Endothelial cell of umbilical vein (primary cell): Measurements from ENCODE around the gene MUL1. TPM values are rescaled to one million over a fixed set of nuclear protein-coding genes. Genes with fewer than 3 reads are reported as not detected.

Experiments used
- BruUV-seq: library from RNA; stranded (reverse); fragments of 400-500 nt; replicated peaks from 2 replicates; lab custom pipeline; 2021; lab: Mats Ljungman, UMichigan
- CTCF ChIA-PET: fragments of 300-600, 350-600 bp; sonication (Branson Sonifier 250); formaldehyde crosslinking; loops from one replicate; lab custom pipeline; 2021; ENCODE audit warnings: antibody characterized with exemption, inconsistent platforms; lab: Charles Lee
- POLR2A ChIA-PET: fragments of 300-600, 350-600 bp; sonication (Branson Sonifier 250); formaldehyde crosslinking; loops from one replicate; lab custom pipeline; 2021; ENCODE audit warnings: antibody characterized with exemption, inconsistent platforms; lab: Charles Lee
- DNase-seq: peaks from one replicate; pipeline ENCODE4 v3.0.0-alpha.2; 2011; ENCODE audit warnings: low read depth, low spot score
- FAIRE-seq: peaks from 2 replicates; lab custom pipeline; 2011; peaks lifted over from hg19 to GRCh38; lab: Jason Lieb, UNC
- H2AFZ ChIP-seq: 2 replicates; pipeline ENCODE4 v1.6.0; 2012; ENCODE audit warnings: low read depth, low read length, control low read depth, inconsistent platforms
- H3K27ac ChIP-seq: 2 replicates; pipeline ENCODE4 v1.5.1; 2011; ENCODE audit warnings: low read depth, mild to moderate bottlenecking, control low read depth, low read length, moderate library complexity; ENCODE audit not compliant: insufficient read depth
- H3K27me3 ChIP-seq, 2 experiments: 2 replicates each; pipeline versions ENCODE4 v1.6.0 to v1.6.1; 2011; ENCODE audit warnings: low read length in 2 of 2, mixed read lengths in 1 of 2; ENCODE audit not compliant: control insufficient read depth in 2 of 2, insufficient read depth in 2 of 2
- H3K36me3 ChIP-seq, 2 experiments: 2 replicates in 1 of 2; 3 replicates in 1 of 2; pipeline ENCODE4 v1.5.1; 2011; ENCODE audit warnings: low read length in 2 of 2, mild to moderate bottlenecking in 1 of 2, moderate library complexity in 1 of 2; ENCODE audit not compliant: control insufficient read depth in 2 of 2, insufficient read depth in 2 of 2; ENCODE audit errors: extremely low read depth in 1 of 2
- H3K4me1 ChIP-seq: 3 replicates; pipeline ENCODE4 v1.5.1; 2011; ENCODE audit warnings: mild to moderate bottlenecking, low read length; ENCODE audit not compliant: control insufficient read depth, insufficient read depth; ENCODE audit errors: extremely low read depth
- H3K4me2 ChIP-seq: 2 replicates; pipeline ENCODE4 v1.6.1; 2011; ENCODE audit warnings: low read length, control low read depth, mixed read lengths; ENCODE audit not compliant: insufficient read depth
- H3K4me3 ChIP-seq, 3 experiments: fragments of 200-600 bp in 1 of 3; sonication (generic), shearing (Covaris generic) in 1 of 3; replicated peaks in 1 of 3; 2 replicates each; pipeline ENCODE4 v1.5.1; 2011 to 2016; ENCODE audit warnings: control low read depth in 3 of 3, low read length in 3 of 3, mild to moderate bottlenecking in 2 of 3, inconsistent platforms in 1 of 3, low read depth in 1 of 3, moderate library complexity in 1 of 3; ENCODE audit not compliant: insufficient read depth in 1 of 3
- H3K79me2 ChIP-seq: 2 replicates; pipeline ENCODE4 v1.6.0; 2012; ENCODE audit warnings: low read length, inconsistent platforms; ENCODE audit not compliant: control insufficient read depth, insufficient read depth
- H3K9ac ChIP-seq: replicated peaks from 2 replicates; pipeline ENCODE3; 2011; ENCODE audit warnings: low read length, control low read depth; ENCODE audit not compliant: insufficient read depth; ENCODE audit errors: extremely low read depth
- H3K9me1 ChIP-seq: replicated peaks from 3 replicates; pipeline ENCODE4 v1.6.0; 2011; ENCODE audit warnings: mild to moderate bottlenecking, low read length; ENCODE audit not compliant: control insufficient read depth, insufficient read depth; ENCODE audit errors: extremely low read depth
- H3K9me3 ChIP-seq: replicated peaks from 2 replicates; pipeline ENCODE4 v1.5.1; 2012; ENCODE audit warnings: low read length, inconsistent platforms; ENCODE audit not compliant: control insufficient read depth, insufficient read depth
- H4K20me1 ChIP-seq: replicated peaks from 2 replicates; pipeline ENCODE3; 2011; ENCODE audit warnings: mild to moderate bottlenecking, low read length; ENCODE audit not compliant: control insufficient read depth, insufficient read depth; ENCODE audit errors: extremely low read depth
- CTCF ChIP-seq, 2 donors: IDR thresholded peaks; 1 replicate in 1 of 2; 2 replicates in 1 of 2; pipeline ENCODE4 v1.5.1; 2011; ENCODE audit warnings: low read length in 2 of 2, mild to moderate bottlenecking in 2 of 2, moderate library complexity in 2 of 2, control low read depth in 1 of 2, inconsistent platforms in 1 of 2, low read depth in 1 of 2; ENCODE audit not compliant: insufficient read depth in 1 of 2; ENCODE audit errors: extremely low read depth in 1 of 2
- EZH2 ChIP-seq: IDR thresholded peaks from 2 replicates; pipeline ENCODE4 v1.6.1; 2012; ENCODE audit warnings: borderline replicate concordance, low read depth, mild to moderate bottlenecking, moderate library complexity, low read length, inconsistent platforms; ENCODE audit not compliant: severe bottlenecking
- FOS ChIP-seq: IDR thresholded peaks from 2 replicates; pipeline ENCODE4 v1.6.1; 2011; ENCODE audit warnings: mild to moderate bottlenecking, low read length, moderate library complexity, borderline replicate concordance; ENCODE audit not compliant: insufficient read depth
- GATA2 ChIP-seq: IDR thresholded peaks from 2 replicates; pipeline ENCODE4 v1.7.0; 2011; ENCODE audit warnings: low read depth, mild to moderate bottlenecking, moderate library complexity, mixed read lengths, low read length; ENCODE audit not compliant: insufficient read length, insufficient read depth
- JUN ChIP-seq: IDR thresholded peaks from 2 replicates; pipeline ENCODE4 v1.6.1; 2011; ENCODE audit warnings: borderline replicate concordance, low read depth; ENCODE audit not compliant: insufficient read length, insufficient read depth
- MAX ChIP-seq: IDR thresholded peaks from 2 replicates; pipeline ENCODE4 v1.6.1; 2011; ENCODE audit not compliant: insufficient read depth, insufficient read length
- MYC ChIP-seq: IDR thresholded peaks from one replicate; pipeline ENCODE4 v1.6.1; 2011; ENCODE audit warnings: mild to moderate bottlenecking, low read depth, low read length
- POLR2A ChIP-seq: IDR thresholded peaks from 2 replicates; pipeline ENCODE4 v1.6.1; 2012; ENCODE audit warnings: low read depth, mild to moderate bottlenecking, control low read depth, low read length
- POLR2AphosphoS5 ChIP-seq: IDR thresholded peaks from 2 replicates; pipeline ENCODE4 v1.6.1; 2012; ENCODE audit warnings: low read depth, mild to moderate bottlenecking, control low read depth, low read length, moderate library complexity; ENCODE audit not compliant: insufficient read depth
- dilution Hi-C: fragments of 300-500 bp; cut with MboI; formaldehyde crosslinking; loops from one replicate; pipeline ENCODE4 v1.15.0; 2019; ENCODE audit warnings: low sequenced_read_pairs; ENCODE audit not compliant: extremely low pct_ligation_motif_present
- intact Hi-C: fragments of 100-400 bp; cut with micrococcal nuclease; formaldehyde crosslinking; loops from one replicate; pipeline ENCODE4 v1.10.0; 2022
- polyA plus RNA-seq, 4 experiments: library from polyadenylated mRNA; depleted of rRNA in 3 of 4; stranded (reverse) in 3 of 4; unstranded in 1 of 4; fragments of >200 nt; gene quantifications; 2 replicates each; pipeline versions ENCODE4 v1.2.1 to v1.2.3, GENCODE V29; 2011 to 2012; ENCODE audit warnings: missing spikeins in 1 of 4
- total RNA-seq: library from RNA; stranded (reverse); gene quantifications from 2 replicates; pipeline ENCODE4 v1.2.3, GENCODE V29; 2021

MUL1 gene
- total and polyA plus RNA-seq, 2 donors (not counting 3 experiments of a cell fraction or from before 2014, with no cell fraction given) = 28.3 to 29.5 TPM

GRCh38 chr1:20483098-20483832 is 24.7 kb downstream of the MUL1 start:
- H3K4me3 ChIP-seq = peak overlapping the region in 2 of 3 experiments; percentile 54 to 56
- H3K9ac ChIP-seq = no peak overlapping the region
- H4K20me1 ChIP-seq = no peaks in the 10 kb centered on the region
- TF ChIP-seq CTCF (IDR thresholded peaks at IDR 0.05; ENCODE audit: extremely low read depth in 1 of 2, insufficient read depth in 1 of 2, low read depth in 1 of 2, low read length in 2 of 2) = no peak
- TF ChIP-seq JUN = no peak
- TF ChIP-seq MYC = no peak
- no peak for TF ChIP-seq GATA2
- no peak for TF ChIP-seq POLR2A
- TF ChIP-seq EZH2 = no peak
- TF ChIP-seq MAX = no peak
- no peak for TF ChIP-seq FOS
- TF ChIP-seq POLR2AphosphoS5 = no peak
- no peak for DNase-seq
- no peak for FAIRE-seq
- peaks cover 0 to 3% of the 10 kb centered on the region in 2 experiments for H3K27me3 ChIP-seq
- dilution Hi-C loops (no loop called here), intact Hi-C loops (no loop called here)
- no peak overlapping the region for H3K27ac ChIP-seq
- no peaks in the 10 kb centered on the region for H3K9me3 ChIP-seq
- peaks cover 12% of the 10 kb centered on the region for H3K4me1 ChIP-seq
- no peak overlapping the region for H2AFZ ChIP-seq
- ChIA-PET CTCF (interaction anchor here (1.0 to 6.2 kb wide), 5 partner anchors 7 to 120 kb away, joined by 3 to 45 read pairs (median 6); no protein-coding TSS in a partner anchor), POLR2A (interaction anchor here (1.0 kb wide), 1 partner anchor 11 kb away, joined by 3 read pairs; no protein-coding TSS in a partner anchor)
- no peaks in the 10 kb centered on the region for H3K36me3 ChIP-seq
- peak overlapping the region; percentile 74 for H3K4me2 ChIP-seq
- H3K9me1 ChIP-seq = no peaks in the 10 kb centered on the region
- BruUV-seq = no TSS peak
- no peaks in the 10 kb centered on the region for H3K79me2 ChIP-seq
